Cardiac muscle cell (in vitro differentiated cells and primary cell): ENCODE results near the gene TCHP. TPM values are rescaled to one million over a fixed set of nuclear protein-coding genes. Genes with fewer than 3 reads are reported as not detected.

Source experiments
- DNase-seq, 2 donors: peaks; one replicate each; pipeline versions ENCODE4 v3.0.0 to v3.0.0-alpha.2; 2010 to 2017; ENCODE audit warnings: low read depth in 1 of 2, low spot score in 1 of 2
- H3K27ac ChIP-seq: fragments of 200-600 bp; sonication (generic); 2 replicates; pipeline ENCODE4 v1.5.1; 2016
- H3K27me3 ChIP-seq: fragments of 200-600 bp; sonication (generic); 2 replicates; pipeline ENCODE4 v1.6.0; 2016; ENCODE audit warnings: control low read depth
- H3K36me3 ChIP-seq: fragments of 200-600 bp; sonication (generic); 2 replicates; pipeline ENCODE4 v1.5.1; 2016; ENCODE audit warnings: control low read depth
- H3K4me1 ChIP-seq: fragments of 200-600 bp; sonication (generic); 2 replicates; pipeline ENCODE4 v1.8.1; 2017; ENCODE audit warnings: low read depth, mild to moderate bottlenecking, mixed run types
- H3K4me3 ChIP-seq: fragments of 200-600 bp; sonication (generic); 2 replicates; pipeline ENCODE4 v1.5.1; 2016; ENCODE audit warnings: mild to moderate bottlenecking
- H3K9me3 ChIP-seq: fragments of 200-600 bp; sonication (generic); 2 replicates; pipeline ENCODE4 v1.5.1; 2017; ENCODE audit warnings: low read depth, mild to moderate bottlenecking, control low read depth
- CTCF ChIP-seq: IDR thresholded peaks from 2 replicates; pipeline ENCODE4 v1.5.1; 2012; ENCODE audit warnings: low read depth, mild to moderate bottlenecking, low read length
- polyA plus RNA-seq: library from polyadenylated mRNA; unstranded; fragments of >200 nt; fragmentation: Nextera tagmentation; extraction: Ambion mirVana; gene quantifications from 2 replicates; pipeline ENCODE4 v1.2.1, GENCODE V29; 2016
- total RNA-seq: library from RNA; depleted of rRNA; stranded (reverse); fragments of >200 nt; gene quantifications from 2 replicates; pipeline ENCODE4 v1.2.3, GENCODE V29; 2016

The TCHP gene
- total and polyA plus RNA-seq, 2 experiments from 2014 or later, result 21.5 to 23.7 TPM

- H3K4me3 ChIP-seq, result no peak overlapping the region
- TF ChIP-seq CTCF, result no peak
- no peak overlapping the region for H3K27ac ChIP-seq
- H3K4me1 ChIP-seq, result no peaks in the 10 kb centered on the region
- no peaks in the 10 kb centered on the region for H3K27me3 ChIP-seq
- no peaks in the 10 kb centered on the region for H3K9me3 ChIP-seq
- DNase-seq, result no peak
- peaks cover 41% of the 10 kb centered on the region for H3K36me3 ChIP-seq
Observed at GRCh38 chr12:109914461-109914860, 14.4 kb downstream of the TCHP start.

- DNase-seq, result no peak
- no peak overlapping the region for H3K4me3 ChIP-seq
- H3K4me1 ChIP-seq, result no peaks in the 10 kb centered on the region
- H3K27me3 ChIP-seq, result no peaks in the 10 kb centered on the region
- no peak overlapping the region for H3K27ac ChIP-seq
- no peaks in the 10 kb centered on the region for H3K9me3 ChIP-seq
- TF ChIP-seq CTCF, result no peak
- H3K36me3 ChIP-seq, result peaks cover 44% of the 10 kb centered on the region
Observed at GRCh38 chr12:109915171-109916040, 15.3 kb downstream of the TCHP start.

- no peak for TF ChIP-seq CTCF
- Histone ChIP-seq H3K4me1 (no peaks in the 10 kb centered on the region), H3K27me3 (no peaks in the 10 kb centered on the region), H3K36me3 (peaks cover 44% of the 10 kb centered on the region), H3K9me3 (no peaks in the 10 kb centered on the region), H3K4me3 (no peak overlapping the region), H3K27ac (no peak overlapping the region)
- DNase-seq, result no peak
Observed at GRCh38 chr12:109916045-109916444, 16.0 kb downstream of the TCHP start.

- no peak for TF ChIP-seq CTCF
- Histone ChIP-seq H3K4me3 (no peak overlapping the region), H3K27me3 (no peaks in the 10 kb centered on the region), H3K36me3 (peaks cover 41% of the 10 kb centered on the region), H3K27ac (no peak overlapping the region), H3K9me3 (no peaks in the 10 kb centered on the region), H3K4me1 (no peaks in the 10 kb centered on the region)
- DNase-seq, result no peak
Observed at GRCh38 chr12:109919456-109919855, 19.4 kb downstream of the TCHP start.

- peaks cover 33% of the 10 kb centered on the region for H3K36me3 ChIP-seq
- H3K9me3 ChIP-seq, result no peaks in the 10 kb centered on the region
- no peak overlapping the region for H3K27ac ChIP-seq
- no peaks in the 10 kb centered on the region for H3K27me3 ChIP-seq
- TF ChIP-seq CTCF, result no peak
- peaks cover 2% of the 10 kb centered on the region for H3K4me1 ChIP-seq
- H3K4me3 ChIP-seq, result no peak overlapping the region
- DNase-seq, result no peak
Observed at GRCh38 chr12:109920261-109920780, 20.2 kb downstream of the TCHP start.
